Measurements from ENCODE around the gene CLEC18A. TPM values are rescaled to one million over a fixed set of nuclear protein-coding genes. Genes with fewer than 3 reads are reported as not detected.
"Not testable (repeated sequence)": the region's sequence is repeated elsewhere in the genome, so short reads cannot be mapped to it uniquely, and the experiment has no call there.

Gene CLEC18A
- total RNA-seq, 1 experiment from 2014 or later = 7.6 TPM

GRCh38 chr16:70010615-70011014 lies 59.5 kb downstream of the CLEC18A start:
- POLR2A ChIA-PET (ENCODE audit: low non-redundant PET); H3K4me3 ChIP-seq (ENCODE audit: low read depth, low read length, poor library complexity, severe bottlenecking); H3K36me3 ChIP-seq (ENCODE audit: insufficient read depth, low read length, poor library complexity, severe bottlenecking); H3K9me3 ChIP-seq (ENCODE audit: low read depth, low read length, poor library complexity, severe bottlenecking); BruUV-seq (replicated peaks); H3K4me1 ChIP-seq (ENCODE audit: insufficient read depth, low read length, poor library complexity, severe bottlenecking); CTCF ChIA-PET; DNase-seq (ENCODE audit: low spot score); intact Hi-C loops (cut with micrococcal nuclease; ENCODE audit: unreplicated experiment); H3K27ac ChIP-seq (ENCODE audit: low read depth, low read length, poor library complexity, severe bottlenecking); H3K27me3 ChIP-seq (replicated peaks; ENCODE audit: insufficient read depth, low read depth, low read length, poor library complexity): not testable (repeated sequence)

- H3K27ac ChIP-seq (ENCODE audit: low read depth, low read length, poor library complexity, severe bottlenecking); POLR2A ChIA-PET (ENCODE audit: low non-redundant PET); BruUV-seq (replicated peaks); intact Hi-C loops (cut with micrococcal nuclease; ENCODE audit: unreplicated experiment); DNase-seq (ENCODE audit: low spot score); H3K36me3 ChIP-seq (ENCODE audit: insufficient read depth, low read length, poor library complexity, severe bottlenecking); H3K4me1 ChIP-seq (ENCODE audit: insufficient read depth, low read length, poor library complexity, severe bottlenecking); H3K27me3 ChIP-seq (replicated peaks; ENCODE audit: insufficient read depth, low read depth, low read length, poor library complexity); H3K4me3 ChIP-seq (ENCODE audit: low read depth, low read length, poor library complexity, severe bottlenecking); CTCF ChIA-PET; H3K9me3 ChIP-seq (ENCODE audit: low read depth, low read length, poor library complexity, severe bottlenecking): not testable (repeated sequence)
Observed at GRCh38 chr16:70011120-70011519, 60.0 kb downstream of the CLEC18A start.

GRCh38 chr16:70012354-70012753 lies 61.2 kb downstream of the CLEC18A start:
- H3K4me1 ChIP-seq (ENCODE audit: insufficient read depth, low read length, poor library complexity, severe bottlenecking); H3K4me3 ChIP-seq (ENCODE audit: low read depth, low read length, poor library complexity, severe bottlenecking); intact Hi-C loops (cut with micrococcal nuclease; ENCODE audit: unreplicated experiment); H3K27me3 ChIP-seq (replicated peaks; ENCODE audit: insufficient read depth, low read depth, low read length, poor library complexity); DNase-seq (ENCODE audit: low spot score); BruUV-seq (replicated peaks); POLR2A ChIA-PET (ENCODE audit: low non-redundant PET); CTCF ChIA-PET; H3K36me3 ChIP-seq (ENCODE audit: insufficient read depth, low read length, poor library complexity, severe bottlenecking); H3K9me3 ChIP-seq (ENCODE audit: low read depth, low read length, poor library complexity, severe bottlenecking); H3K27ac ChIP-seq (ENCODE audit: low read depth, low read length, poor library complexity, severe bottlenecking): not testable (repeated sequence)

GRCh38 chr16:70012951-70013350 lies 61.8 kb downstream of the CLEC18A start:
- intact Hi-C loops (cut with micrococcal nuclease; ENCODE audit: unreplicated experiment); H3K9me3 ChIP-seq (ENCODE audit: low read depth, low read length, poor library complexity, severe bottlenecking); POLR2A ChIA-PET (ENCODE audit: low non-redundant PET); BruUV-seq (replicated peaks); CTCF ChIA-PET; H3K36me3 ChIP-seq (ENCODE audit: insufficient read depth, low read length, poor library complexity, severe bottlenecking); H3K4me1 ChIP-seq (ENCODE audit: insufficient read depth, low read length, poor library complexity, severe bottlenecking); DNase-seq (ENCODE audit: low spot score); H3K27me3 ChIP-seq (replicated peaks; ENCODE audit: insufficient read depth, low read depth, low read length, poor library complexity); H3K4me3 ChIP-seq (ENCODE audit: low read depth, low read length, poor library complexity, severe bottlenecking); H3K27ac ChIP-seq (ENCODE audit: low read depth, low read length, poor library complexity, severe bottlenecking): not testable (repeated sequence)

Small RNA genes within 50 kb of the gene (microRNA-seq; reads per million reads assigned to microRNA genes)
- gene MIR140 = 2,332 reads per million, percentile 88 among the genes with 10 or more reads in this experiment

Other genes with a start within 250 kb of the CLEC18A start
- gene NQO1, start 224.8 kb upstream of the CLEC18A start, total RNA-seq (2021) = 46.9 and 61.7 TPM in 2 replicates
- gene NOB1, start 196.4 kb upstream of the CLEC18A start, total RNA-seq (2021) = 78.1 and 93.3 TPM in 2 replicates
- gene WWP2, start 189.0 kb upstream of the CLEC18A start, total RNA-seq (2021) = 32.4 and 38.5 TPM in 2 replicates
- gene PDPR, start 163.0 kb downstream of the CLEC18A start, total RNA-seq (2021) = 35.2 and 39.8 TPM in 2 replicates
- 8.9 and 11.6 TPM in 2 replicates for gene CLEC18C, start 222.5 kb downstream of the CLEC18A start, total RNA-seq (2021)